ENCODE measurements around the gene STARD8.

Gene STARD8

GRCh38 chrX:68634649-68635227 is 12.7 kb upstream of the STARD8 start:
- Histone ChIP-seq H2AFZ (ENCODE audit: low read length) (no peak overlapping the region), H3K27ac (ENCODE audit: low read depth, low read length, poor library complexity, severe bottlenecking) (no peak overlapping the region), H3K27me3 (ENCODE audit: insufficient read depth, low read length) (no peaks in the 10 kb centered on the region), H3K4me2 (ENCODE audit: low read length) (no peak overlapping the region), H3K4me1 (ENCODE audit: insufficient read depth, low read length, severe bottlenecking) (no peaks in the 10 kb centered on the region), H3K9me2 (ENCODE audit: low read depth, low read length) (no peaks in the 10 kb centered on the region), H3K9ac (ENCODE audit: low read length) (no peak overlapping the region), H4K20me1 (ENCODE audit: insufficient read depth, low read length) (no peaks in the 10 kb centered on the region), H3K36me3 (ENCODE audit: insufficient read depth, low read length) (no peaks in the 10 kb centered on the region), H3F3A (ENCODE audit: insufficient read depth, low read length) (no peaks in the 10 kb centered on the region), H3K79me2 (ENCODE audit: insufficient read depth, low read length) (no peaks in the 10 kb centered on the region), H3K4me3 (ENCODE audit: low read depth, low read length, poor library complexity, severe bottlenecking) (no peak overlapping the region), H3K9me3 (ENCODE audit: low read length) (no peaks in the 10 kb centered on the region)
- TF ChIP-seq CTCF (IDR thresholded peaks at IDR 0.05; ENCODE audit: low read length) (no peak), EZH2 (IDR thresholded peaks at IDR 0.05; ENCODE audit: borderline replicate concordance, low read length) (no peak)

GRCh38 chrX:68640661-68641060 is 6.8 kb upstream of the STARD8 start:
- Histone ChIP-seq H3K27ac (ENCODE audit: low read depth, low read length, poor library complexity, severe bottlenecking) (no peak overlapping the region), H4K20me1 (ENCODE audit: insufficient read depth, low read length) (no peaks in the 10 kb centered on the region), H3K9me2 (ENCODE audit: low read depth, low read length) (no peaks in the 10 kb centered on the region), H3K4me3 (ENCODE audit: low read depth, low read length, poor library complexity, severe bottlenecking) (no peak overlapping the region), H3K27me3 (ENCODE audit: insufficient read depth, low read length) (no peaks in the 10 kb centered on the region), H3K4me1 (ENCODE audit: insufficient read depth, low read length, severe bottlenecking) (no peaks in the 10 kb centered on the region), H3F3A (ENCODE audit: insufficient read depth, low read length) (no peaks in the 10 kb centered on the region), H3K9ac (ENCODE audit: low read length) (no peak overlapping the region), H3K36me3 (ENCODE audit: insufficient read depth, low read length) (no peaks in the 10 kb centered on the region), H3K4me2 (ENCODE audit: low read length) (no peak overlapping the region), H3K79me2 (ENCODE audit: insufficient read depth, low read length) (no peaks in the 10 kb centered on the region), H3K9me3 (ENCODE audit: low read length) (no peaks in the 10 kb centered on the region), H2AFZ (ENCODE audit: low read length) (no peak overlapping the region)
- TF ChIP-seq EZH2 (IDR thresholded peaks at IDR 0.05; ENCODE audit: borderline replicate concordance, low read length) (no peak), CTCF (IDR thresholded peaks at IDR 0.05; ENCODE audit: low read length) (no peak)

- H3K4me2 ChIP-seq (ENCODE audit: low read length), result no peak overlapping the region
- H3K27ac ChIP-seq (ENCODE audit: low read depth, low read length, poor library complexity, severe bottlenecking), result no peak overlapping the region
- TF ChIP-seq EZH2 (IDR thresholded peaks at IDR 0.05; ENCODE audit: borderline replicate concordance, low read length) (no peak), CTCF (IDR thresholded peaks at IDR 0.05; ENCODE audit: low read length) (no peak)
- no peak overlapping the region for H3K4me3 ChIP-seq (ENCODE audit: low read depth, low read length, poor library complexity, severe bottlenecking)
- no peak overlapping the region for H3K9ac ChIP-seq (ENCODE audit: low read length)
- no peaks in the 10 kb centered on the region for H3K4me1 ChIP-seq (ENCODE audit: insufficient read depth, low read length, severe bottlenecking)
- H3K36me3 ChIP-seq (ENCODE audit: insufficient read depth, low read length), result no peaks in the 10 kb centered on the region
- H3K9me2 ChIP-seq (ENCODE audit: low read depth, low read length), result no peaks in the 10 kb centered on the region
- no peaks in the 10 kb centered on the region for H3K27me3 ChIP-seq (ENCODE audit: insufficient read depth, low read length)
- no peak overlapping the region for H2AFZ ChIP-seq (ENCODE audit: low read length)
- no peaks in the 10 kb centered on the region for H3K79me2 ChIP-seq (ENCODE audit: insufficient read depth, low read length)
- H3K9me3 ChIP-seq (ENCODE audit: low read length), result no peaks in the 10 kb centered on the region
- H3F3A ChIP-seq (ENCODE audit: insufficient read depth, low read length), result no peaks in the 10 kb centered on the region
- H4K20me1 ChIP-seq (ENCODE audit: insufficient read depth, low read length), result no peaks in the 10 kb centered on the region
Measured at GRCh38 chrX:68644861-68645260, 2.6 kb upstream of the STARD8 start.
